LNCaP clone FGC (cell line): ENCODE results near the gene PLK3.
"Not testable (repeated sequence)": the region's sequence is repeated elsewhere in the genome, so short reads cannot be mapped to it uniquely, and the experiment has no call there.

Experiments
- DNase-seq: peaks from one replicate; pipeline ENCODE4 v3.0.0-alpha.2; 2011; ENCODE audit warnings: low read depth
- H3K4me3 ChIP-seq: 2 replicates; pipeline ENCODE4 v1.5.1; 2011; ENCODE audit warnings: mild to moderate bottlenecking, low read depth, low read length, control low read depth
- CTCF ChIP-seq: IDR thresholded peaks from 2 replicates; pipeline ENCODE4 v1.5.1; 2012; ENCODE audit warnings: mild to moderate bottlenecking; ENCODE audit not compliant: control insufficient read depth, insufficient read depth; ENCODE audit errors: extremely low read depth

Gene PLK3

GRCh38 chr1:44788120-44788860, 11.9 kb upstream of the PLK3 start, which contains the start of gene BEST4:
BEST4 (minus strand) TSS chr1:44788170; CDS start chr1:44787705, 465 bp downstream.
- H3K4me3 ChIP-seq, result no peak within 1 kb of the TSS
- no peak for TF ChIP-seq CTCF
- no peak for DNase-seq

GRCh38 chr1:44790968-44791801, 9.0 kb upstream of the PLK3 start:
- H3K4me3 ChIP-seq, result no peak overlapping the region
- TF ChIP-seq CTCF, result no peak

GRCh38 chr1:44792736-44793502, 7.3 kb upstream of the PLK3 start:
- no peak for TF ChIP-seq CTCF
- DNase-seq, result no peak
- H3K4me3 ChIP-seq, result no peak overlapping the region

More at GRCh38 chr1:44790968-44791801, 9.0 kb upstream of the PLK3 start:
- DNase-seq, result no peak

- not testable (repeated sequence) for H3K4me3 ChIP-seq, DNase-seq
Measured at GRCh38 chr1:44797886-44798285, 2.3 kb upstream of the PLK3 start.

DNA sequence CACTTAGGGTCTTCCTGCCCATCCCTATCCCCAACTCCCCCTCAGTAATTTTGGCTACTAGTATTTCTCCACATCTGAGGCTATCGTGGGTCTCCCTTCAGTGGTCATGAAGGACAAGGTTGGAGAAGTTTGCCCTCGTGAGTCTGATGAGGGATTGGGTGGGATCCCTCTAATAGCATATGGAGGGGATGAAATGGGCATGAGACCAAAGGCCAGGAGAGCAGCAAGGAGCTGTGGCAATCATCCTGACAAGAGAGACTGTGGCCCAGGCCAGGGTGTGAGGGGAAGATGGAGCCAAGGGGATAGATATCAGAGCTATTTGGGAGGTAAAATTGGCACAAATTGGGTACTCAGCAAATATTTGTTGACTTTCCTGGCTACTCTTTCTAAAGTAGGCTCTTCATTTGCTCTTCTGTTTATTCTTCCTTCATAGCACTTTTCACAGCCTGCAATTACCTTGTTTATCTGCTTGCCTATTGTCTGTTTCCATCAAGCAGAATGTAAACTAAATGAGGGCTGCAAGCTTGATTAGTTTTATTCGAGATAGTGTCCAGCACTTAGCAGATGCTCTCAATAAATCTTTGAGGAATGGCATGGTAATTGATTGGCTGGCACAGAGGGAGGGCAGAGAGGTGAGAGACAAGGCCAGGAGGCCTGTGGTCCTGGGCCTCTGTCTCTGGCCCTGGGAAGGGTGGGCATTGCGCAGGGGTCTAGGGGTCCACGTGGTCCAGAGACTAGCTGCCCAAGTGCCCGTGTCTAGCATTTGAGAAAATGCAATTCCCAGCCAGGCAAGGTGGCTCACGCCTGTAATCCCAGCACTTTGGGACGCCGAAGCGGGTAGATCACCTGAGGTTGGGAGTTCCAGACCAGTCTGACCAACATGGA, 1.5 kb upstream of the PLK3 start:
- peak; percentile 65 for DNase-seq
- TF ChIP-seq CTCF, result no peak
- no peak overlapping the region for H3K4me3 ChIP-seq

DNA sequence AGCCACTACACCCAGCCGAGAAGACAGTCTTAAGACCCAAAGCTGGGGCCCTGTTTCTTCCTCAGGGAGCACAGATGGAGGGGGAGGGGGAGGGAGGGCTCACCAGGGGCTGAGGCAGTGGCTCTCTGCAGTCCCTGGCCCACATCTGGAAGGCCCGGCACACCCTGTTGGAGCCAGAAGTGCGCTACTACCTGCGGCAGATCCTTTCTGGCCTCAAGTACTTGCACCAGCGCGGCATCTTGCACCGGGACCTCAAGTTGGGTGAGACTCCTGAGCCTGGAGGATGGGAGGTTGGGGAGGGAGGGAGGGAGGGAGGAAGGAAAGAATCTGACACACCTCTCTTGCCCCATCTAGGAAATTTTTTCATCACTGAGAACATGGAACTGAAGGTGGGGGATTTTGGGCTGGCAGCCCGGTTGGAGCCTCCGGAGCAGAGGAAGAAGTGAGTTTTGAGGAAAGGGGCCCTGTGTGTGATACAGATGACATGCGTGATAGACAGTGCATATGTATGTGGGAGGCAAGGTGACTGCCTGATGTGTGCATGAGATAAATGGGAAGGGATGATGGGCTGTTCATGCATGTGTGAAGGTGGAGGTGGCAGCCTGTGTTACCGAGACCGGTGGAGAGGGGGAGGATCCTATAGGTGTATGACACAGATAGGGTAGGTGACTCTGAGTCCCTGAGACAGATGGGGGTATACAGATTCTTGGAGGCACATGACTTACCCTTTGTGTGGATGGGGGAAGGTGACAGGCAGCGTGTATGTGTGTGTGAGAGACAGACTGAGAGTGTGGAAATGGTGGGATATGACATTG, 1.5 kb downstream of the PLK3 start:
- no peak overlapping the region for H3K4me3 ChIP-seq
- DNase-seq, result no peak
- TF ChIP-seq CTCF, result no peak
